Body of pancreas (tissue), 4 donors: ENCODE data around the gene GRIP1. TPM values are rescaled to one million over a fixed set of nuclear protein-coding genes. Genes with fewer than 3 reads are reported as not detected.

Experiments
- ATAC-seq: fragments of 150-250 bp; one replicate; pipeline ENCODE4 v1.9.1; 2016
- DNase-seq, 4 donors: peaks; one replicate each; pipeline ENCODE4 v3.0.0-alpha.2; 2019
- H3K27ac ChIP-seq, 4 donors: fragments of 200-600 bp; sonication (generic); 1 replicate in 3 of 4; 2 replicates in 1 of 4; pipeline versions ENCODE4 v1.5.1 to v1.6.1; 2016 to 2019; ENCODE audit warnings: mild to moderate bottlenecking in 1 of 4, mixed read lengths in 1 of 4, moderate library complexity in 1 of 4
- H3K27me3 ChIP-seq, 2 donors: fragments of 200-600 bp; sonication (generic); one replicate each; pipeline ENCODE4 v1.6.0; 2016; ENCODE audit warnings: mild to moderate bottlenecking in 1 of 2
- H3K36me3 ChIP-seq, 2 donors: fragments of 200-600 bp; sonication (generic); replicated peaks in 1 of 2; 2 replicates each; pipeline ENCODE4 v1.5.1; 2016; ENCODE audit warnings: low read depth in 2 of 2; ENCODE audit not compliant: insufficient read depth in 1 of 2
- H3K4me1 ChIP-seq: fragments of 200-600 bp; sonication (generic); one replicate; pipeline ENCODE4 v1.6.0; 2016
- H3K4me3 ChIP-seq, 2 donors: fragments of 200-600 bp; sonication (generic); 1 replicate in 1 of 2; 2 replicates in 1 of 2; pipeline ENCODE4 v1.5.1; 2016 to 2019
- H3K9me3 ChIP-seq, 3 donors: fragments of 200-600 bp; sonication (generic); 1 replicate in 2 of 3; 2 replicates in 1 of 3; pipeline ENCODE4 v1.5.1; 2016
- POLR2A ChIP-seq, 3 donors: fragments of 450-650 bp; IDR thresholded peaks; one replicate each; pipeline ENCODE4 v1.6.1; 2016; ENCODE audit warnings: antibody characterized with exemption in 3 of 3, mild to moderate bottlenecking in 2 of 3
- WGBS, 2 donors: methylation state at CpG; one replicate each; pipeline ENCODE4 v1.1.5; 2017; 5-methylcytosine and 5-hydroxymethylcytosine counted together
- intact Hi-C: fragments of 100-400 bp; cut with DNase I; formaldehyde crosslinking; loops from one replicate; pipeline ENCODE4 v1.15.1; 2023
- total RNA-seq, 2 donors: library from RNA; depleted of rRNA; stranded (reverse); fragments of >200 nt; gene quantifications; one replicate each; pipeline ENCODE4 v1.1.0, GENCODE V29; 2016
- TF ChIP-seq, protein P1 (sequence below), 7 experiments: fragments of 450-650 bp in 4 of 7; fragments of 200-600 bp in 3 of 7; sonication (generic) in 3 of 7; IDR thresholded peaks; one replicate each; pipeline ENCODE4 v1.5.1; 2016 to 2019; ENCODE audit warnings: antibody characterized with exemption in 7 of 7

The GRIP1 gene
- total RNA-seq, 2 donors from 2014 or later: 7.5 to 17.8 TPM

DNA sequence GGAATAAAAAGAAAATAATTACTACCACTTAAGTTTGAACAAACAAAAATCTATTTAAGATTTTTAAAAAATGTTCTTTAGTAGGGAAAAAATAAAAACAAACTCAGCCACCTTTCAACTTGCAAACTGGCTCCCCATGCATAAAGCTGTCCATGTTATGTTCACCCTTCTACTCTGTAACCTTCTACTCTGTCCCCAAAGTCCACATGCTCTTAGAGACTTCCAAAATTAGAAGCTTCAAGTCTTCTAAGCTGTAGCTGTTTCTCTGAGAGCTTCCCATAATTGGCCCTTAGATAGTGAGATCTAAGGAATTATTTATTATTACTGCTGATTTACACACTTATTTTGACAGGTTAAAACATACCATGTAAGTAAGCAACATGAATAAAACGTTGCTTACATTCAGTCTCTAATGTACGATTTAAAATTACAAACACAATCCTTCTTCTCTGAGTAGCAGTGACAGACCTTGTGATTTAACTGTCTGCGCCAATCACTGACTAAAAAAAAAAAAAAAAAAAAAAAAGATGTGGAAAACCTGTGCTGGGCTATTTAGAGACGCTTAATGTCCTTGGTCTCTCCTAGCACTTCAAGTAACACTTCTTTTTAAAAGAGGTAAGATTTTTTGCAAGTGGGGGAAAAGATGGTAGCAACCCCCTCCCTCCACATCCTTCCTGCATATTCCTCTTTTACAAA, 28.3 kb upstream of the GRIP1 start:
- no peak for ATAC-seq
- TF ChIP-seq, protein P1, sequence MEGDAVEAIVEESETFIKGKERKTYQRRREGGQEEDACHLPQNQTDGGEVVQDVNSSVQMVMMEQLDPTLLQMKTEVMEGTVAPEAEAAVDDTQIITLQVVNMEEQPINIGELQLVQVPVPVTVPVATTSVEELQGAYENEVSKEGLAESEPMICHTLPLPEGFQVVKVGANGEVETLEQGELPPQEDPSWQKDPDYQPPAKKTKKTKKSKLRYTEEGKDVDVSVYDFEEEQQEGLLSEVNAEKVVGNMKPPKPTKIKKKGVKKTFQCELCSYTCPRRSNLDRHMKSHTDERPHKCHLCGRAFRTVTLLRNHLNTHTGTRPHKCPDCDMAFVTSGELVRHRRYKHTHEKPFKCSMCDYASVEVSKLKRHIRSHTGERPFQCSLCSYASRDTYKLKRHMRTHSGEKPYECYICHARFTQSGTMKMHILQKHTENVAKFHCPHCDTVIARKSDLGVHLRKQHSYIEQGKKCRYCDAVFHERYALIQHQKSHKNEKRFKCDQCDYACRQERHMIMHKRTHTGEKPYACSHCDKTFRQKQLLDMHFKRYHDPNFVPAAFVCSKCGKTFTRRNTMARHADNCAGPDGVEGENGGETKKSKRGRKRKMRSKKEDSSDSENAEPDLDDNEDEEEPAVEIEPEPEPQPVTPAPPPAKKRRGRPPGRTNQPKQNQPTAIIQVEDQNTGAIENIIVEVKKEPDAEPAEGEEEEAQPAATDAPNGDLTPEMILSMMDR (IDR thresholded peaks at IDR 0.05): no peak
- no peak for TF ChIP-seq POLR2A (IDR thresholded peaks at IDR 0.05)
- H3K36me3 ChIP-seq: no peaks in the 10 kb centered on the region
- H3K27ac ChIP-seq: no peak overlapping the region
- H3K27me3 ChIP-seq: no peaks in the 10 kb centered on the region
- no peaks in the 10 kb centered on the region for H3K4me1 ChIP-seq
- DNase-seq: no peak
- no peaks in the 10 kb centered on the region for H3K9me3 ChIP-seq
- H3K4me3 ChIP-seq: no peak overlapping the region
- 71 to 74% methylated on average over 4 of the region's 4 CpGs for WGBS, 2 donors
- intact Hi-C loops: no loop called here

DNA sequence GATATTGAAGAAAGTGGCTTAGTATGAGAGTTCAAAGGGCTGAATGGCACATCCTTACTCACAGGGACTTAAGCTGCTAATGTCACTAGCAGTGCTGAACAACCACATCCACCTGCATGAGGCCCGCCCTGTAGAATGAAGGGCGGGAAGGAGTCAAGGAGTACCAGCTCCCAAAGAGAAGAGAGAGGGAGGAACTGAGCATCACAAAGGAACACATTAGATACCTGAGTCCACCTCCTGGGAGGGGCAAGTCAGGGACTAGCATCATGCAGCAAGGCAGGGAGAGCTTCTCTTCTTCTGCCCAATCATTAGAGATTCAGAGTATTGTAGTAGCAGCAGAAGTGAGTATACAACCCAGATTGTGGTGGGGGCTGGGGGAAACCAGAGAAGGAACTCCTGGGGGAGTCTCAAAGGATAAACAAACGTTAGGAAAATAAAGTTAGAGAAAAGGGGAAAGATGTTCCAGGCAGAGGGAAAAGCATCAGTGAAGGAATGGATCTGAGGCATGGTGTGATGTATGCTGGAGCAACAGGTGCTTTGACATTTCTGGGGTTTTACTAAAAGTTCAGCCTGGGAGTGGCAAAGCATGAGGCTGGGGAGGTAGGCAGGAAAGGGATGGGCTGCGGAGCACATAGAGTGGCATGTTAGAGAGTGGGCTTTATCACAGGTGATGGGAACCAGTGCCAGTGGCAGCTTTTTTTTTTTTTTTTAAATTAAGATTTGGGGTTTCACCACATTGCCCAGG, 21.0 kb upstream of the GRIP1 start:
- H3K4me3 ChIP-seq: no peak overlapping the region
- DNase-seq (no peak), ATAC-seq (no peak)
- H3K9me3 ChIP-seq: no peaks in the 10 kb centered on the region
- H3K36me3 ChIP-seq: no peaks in the 10 kb centered on the region
- no peak for TF ChIP-seq POLR2A (IDR thresholded peaks at IDR 0.05)
- TF ChIP-seq, protein P1 (IDR thresholded peaks at IDR 0.05): no peak
- H3K27ac ChIP-seq: no peak overlapping the region
- WGBS, 2 donors: 75 to 76% methylated on average over 4 of the region's 4 CpGs
- intact Hi-C loops: no loop called here
- peaks cover 9% of the 10 kb centered on the region for H3K4me1 ChIP-seq
- H3K27me3 ChIP-seq: no peaks in the 10 kb centered on the region

DNA sequence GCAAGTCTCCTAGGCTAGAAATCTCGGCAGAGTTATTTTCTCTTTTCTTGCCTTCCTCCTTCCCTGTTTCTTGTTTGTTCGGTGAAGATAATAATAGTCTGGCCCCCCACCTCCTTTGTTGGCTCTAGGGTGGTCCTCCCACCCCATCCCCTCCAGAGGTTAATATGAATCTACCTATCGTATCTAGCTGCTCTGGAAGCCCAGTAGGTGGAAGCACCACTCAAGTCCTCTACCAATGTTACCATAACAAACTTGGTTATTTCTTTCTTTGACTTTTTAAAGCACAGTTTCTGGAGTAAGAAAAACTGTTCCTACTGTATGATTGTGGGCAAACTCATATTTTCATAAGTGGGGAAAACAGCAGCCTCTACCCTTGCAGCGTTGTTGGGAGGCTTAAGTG, 19.7 kb upstream of the GRIP1 start:
- peaks cover 12% of the 10 kb centered on the region for H3K4me1 ChIP-seq
- DNase-seq (no peak), ATAC-seq (no peak)
- H3K27me3 ChIP-seq: no peaks in the 10 kb centered on the region
- TF ChIP-seq, protein P1 (IDR thresholded peaks at IDR 0.05): no peak
- TF ChIP-seq POLR2A (IDR thresholded peaks at IDR 0.05): no peak
- H3K36me3 ChIP-seq: no peaks in the 10 kb centered on the region
- intact Hi-C loops: no loop called here
- H3K4me3 ChIP-seq: no peak overlapping the region
- WGBS, 2 donors: 90 to 95% methylated on average over 4 of the region's 4 CpGs
- H3K9me3 ChIP-seq: no peaks in the 10 kb centered on the region
- H3K27ac ChIP-seq: no peak overlapping the region

DNA sequence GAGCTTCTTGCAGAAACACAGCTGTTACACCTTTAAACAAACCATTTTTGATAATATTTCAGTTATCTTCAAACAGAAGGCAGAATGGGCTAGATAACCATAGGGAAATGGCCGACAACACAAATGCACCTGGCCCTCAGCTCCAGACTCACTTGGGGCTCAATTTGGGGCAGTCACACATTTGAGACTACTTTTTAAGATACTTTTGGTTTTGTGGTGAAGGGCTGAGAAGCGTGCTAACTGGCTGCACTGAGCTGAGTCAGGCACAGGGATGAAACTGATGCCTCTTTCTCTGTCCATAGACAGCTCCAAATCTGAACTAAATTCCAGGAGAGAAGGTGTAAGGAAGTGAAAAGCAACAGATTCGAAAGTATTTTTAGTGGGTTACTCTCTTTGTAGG, 18.5 kb upstream of the GRIP1 start:
- TF ChIP-seq, protein P1 (IDR thresholded peaks at IDR 0.05): no peak
- no peak for TF ChIP-seq POLR2A (IDR thresholded peaks at IDR 0.05)
- DNase-seq: no peak

More for the DNA sequence above, 18.5 kb upstream of the GRIP1 start:
- no peak overlapping the region for H3K27ac ChIP-seq
- no peaks in the 10 kb centered on the region for H3K9me3 ChIP-seq
- intact Hi-C loops: no loop called here
- WGBS, 2 donors: 58 to 67% methylated on average over 3 of the region's 3 CpGs
- no peaks in the 10 kb centered on the region for H3K36me3 ChIP-seq
- H3K4me3 ChIP-seq: no peak overlapping the region
- peaks cover 12% of the 10 kb centered on the region for H3K4me1 ChIP-seq
- ATAC-seq: no peak
- H3K27me3 ChIP-seq: no peaks in the 10 kb centered on the region
